ENCODE results near the gene GRAMD2A.

The GRAMD2A gene

DNA sequence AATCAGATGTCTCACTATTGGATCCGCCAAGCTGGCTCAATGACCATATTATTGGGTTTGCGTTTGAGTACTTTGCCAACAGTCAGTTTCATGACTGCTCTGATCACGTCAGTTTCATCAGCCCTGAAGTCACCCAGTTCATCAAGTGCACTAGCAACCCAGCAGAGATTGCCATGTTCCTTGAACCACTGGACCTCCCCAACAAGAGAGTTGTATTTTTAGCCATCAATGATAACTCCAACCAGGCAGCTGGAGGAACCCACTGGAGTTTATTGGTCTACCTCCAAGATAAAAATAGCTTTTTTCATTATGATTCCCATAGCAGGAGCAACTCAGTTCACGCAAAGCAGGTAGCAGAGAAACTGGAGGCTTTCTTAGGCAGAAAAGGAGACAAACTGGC is 57.9 kb downstream of the GRAMD2A start:
- TF ChIP-seq CTCF (conservative IDR thresholded peaks at IDR 0.05; ENCODE audit: low read depth, low read length), result no peak
- DNase-seq (ENCODE audit: low read depth), result no peak
- no peak overlapping the region for H3K4me3 ChIP-seq (ENCODE audit: low read length)

- DNase-seq (ENCODE audit: low read depth), result no peak
- TF ChIP-seq CTCF (conservative IDR thresholded peaks at IDR 0.05; ENCODE audit: low read depth, low read length), result no peak
- H3K4me3 ChIP-seq (ENCODE audit: low read length), result no peak overlapping the region
Measured at GRCh38 chr15:72136170-72137051, 61.2 kb downstream of the GRAMD2A start.

- H3K4me3 ChIP-seq (ENCODE audit: low read length), result no peak overlapping the region
- DNase-seq (ENCODE audit: low read depth), result no peak
- TF ChIP-seq CTCF (conservative IDR thresholded peaks at IDR 0.05; ENCODE audit: low read depth, low read length), result no peak
Measured at GRCh38 chr15:72135719-72136118, 61.9 kb downstream of the GRAMD2A start.

DNA sequence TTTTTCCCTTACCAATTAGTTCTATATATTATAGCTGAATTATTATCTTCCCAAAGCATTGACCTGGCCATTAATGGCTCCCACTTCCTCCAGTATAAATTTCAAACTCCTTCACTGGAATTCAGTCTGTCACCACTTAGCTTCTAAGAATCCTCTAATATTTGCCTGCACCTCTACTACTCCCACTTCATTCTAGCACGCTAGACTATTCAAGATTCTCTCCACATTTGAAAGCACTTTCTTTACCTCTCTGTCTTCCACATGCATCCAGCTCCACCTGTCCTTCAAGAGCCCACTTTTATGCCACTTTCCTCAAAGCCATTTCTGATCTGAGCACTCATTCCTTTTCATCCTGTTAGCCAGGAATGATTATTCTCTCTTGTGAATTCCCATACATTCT is 64.4 kb downstream of the GRAMD2A start:
- no peak for TF ChIP-seq CTCF (conservative IDR thresholded peaks at IDR 0.05; ENCODE audit: low read depth, low read length)
- H3K4me3 ChIP-seq (ENCODE audit: low read length), result no peak overlapping the region
- no peak for DNase-seq (ENCODE audit: low read depth)

- TF ChIP-seq CTCF (conservative IDR thresholded peaks at IDR 0.05; ENCODE audit: low read depth, low read length), result no peak
- DNase-seq (ENCODE audit: low read depth), result no peak
- no peak overlapping the region for H3K4me3 ChIP-seq (ENCODE audit: low read length)
Measured at GRCh38 chr15:72131922-72132321, 65.7 kb downstream of the GRAMD2A start.

DNA sequence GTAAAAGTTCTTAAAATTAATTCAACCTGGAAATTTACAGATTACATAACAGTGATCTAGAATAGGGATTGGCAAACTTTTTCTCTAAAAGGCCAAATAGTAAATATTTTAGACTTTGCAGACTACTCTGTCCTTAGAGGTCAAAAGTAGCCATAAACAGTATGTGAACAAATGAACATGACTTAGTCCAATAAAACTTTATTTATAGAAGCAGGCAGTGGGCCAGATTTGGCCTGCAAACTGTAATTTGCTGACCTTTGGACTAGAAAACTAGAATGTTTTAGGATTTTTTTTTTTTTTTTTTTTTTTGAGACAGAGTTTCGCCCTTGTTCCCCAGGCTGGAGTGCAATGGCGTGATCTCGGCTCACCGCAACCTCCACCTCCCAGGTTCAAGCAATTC is 67.3 kb downstream of the GRAMD2A start:
- DNase-seq (ENCODE audit: low read depth), result no peak
- H3K4me3 ChIP-seq (ENCODE audit: low read length), result no peak overlapping the region
- no peak for TF ChIP-seq CTCF (conservative IDR thresholded peaks at IDR 0.05; ENCODE audit: low read depth, low read length)

DNA sequence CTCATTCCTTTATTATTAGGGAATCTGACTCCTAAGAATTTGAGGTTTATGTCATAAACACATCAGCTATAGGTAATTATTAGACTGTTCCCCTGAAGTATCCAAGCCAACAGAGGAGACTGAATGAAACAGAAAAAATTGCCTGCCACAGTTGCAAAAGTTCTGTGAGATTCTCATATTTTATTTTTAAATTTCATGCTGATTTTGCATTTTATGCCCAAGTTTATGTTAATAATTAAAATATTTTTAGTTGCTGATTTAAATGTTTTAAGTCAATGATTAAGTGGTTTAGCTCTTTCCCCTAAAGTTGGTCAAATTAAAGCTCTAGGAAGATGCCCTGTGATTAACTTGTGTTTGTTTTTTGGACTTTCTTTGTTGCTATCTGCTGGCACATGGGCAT is 69.2 kb downstream of the GRAMD2A start:
- DNase-seq (ENCODE audit: low read depth), result no peak
- H3K4me3 ChIP-seq (ENCODE audit: low read length), result no peak overlapping the region
- TF ChIP-seq CTCF (conservative IDR thresholded peaks at IDR 0.05; ENCODE audit: low read depth, low read length), result no peak
